ENCODE data around the gene MATN3.

The MATN3 gene

DNA sequence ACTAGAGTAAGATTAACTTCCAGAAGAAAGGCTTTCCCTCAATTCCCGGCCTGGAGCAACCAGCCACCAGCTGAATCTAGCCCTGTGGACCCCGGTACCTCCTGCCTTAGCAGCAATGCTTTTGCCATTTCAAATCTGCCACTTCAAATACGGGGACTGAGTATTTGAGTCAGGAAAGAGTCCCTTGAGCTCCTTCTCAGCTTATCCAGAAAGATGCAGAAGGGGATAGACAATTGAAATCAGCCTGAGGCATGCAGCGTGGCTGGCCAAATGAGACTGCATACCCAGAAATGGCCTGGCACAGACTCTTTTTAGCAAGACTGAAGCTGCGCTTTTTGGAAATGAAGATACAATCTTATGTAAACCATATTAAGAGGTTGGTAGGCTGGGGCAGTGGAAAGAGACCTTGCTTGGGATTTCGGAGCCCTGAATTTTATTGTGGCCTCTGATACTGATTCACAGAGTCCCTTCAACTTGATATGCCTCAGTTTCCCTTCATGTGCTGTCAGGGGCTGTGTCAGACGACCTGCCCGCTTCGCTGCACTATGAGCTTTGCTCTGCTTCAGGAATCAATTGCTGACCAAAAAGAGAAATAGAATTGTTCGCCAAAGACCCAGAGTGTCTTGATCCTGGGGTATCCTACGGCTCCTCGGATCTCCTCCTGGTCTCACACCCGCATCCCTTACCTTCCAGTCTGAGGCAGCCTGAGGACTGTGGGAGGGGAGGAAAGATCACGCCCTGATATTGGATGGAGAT lies 1.0 kb downstream of the MATN3 start:
- Histone ChIP-seq H3K9ac (no peak overlapping the region), H3K4me3 (no peak overlapping the region), H3K27ac (no peak overlapping the region), H3K4me2 (no peak overlapping the region), H3K27me3 (peaks cover 50% of the 10 kb centered on the region), H3K4me1 (peaks cover 15% of the 10 kb centered on the region), H4K20me1 (0 out of 2 replicates have a peak, but pooled peaks cover 12% of the 10 kb centered on the region), H3K36me3 (no peaks in the 10 kb centered on the region), H3K9me3 (peaks cover 19% of the 10 kb centered on the region)
- no peak for TF ChIP-seq Cebpa-rat (IDR thresholded peaks at IDR 0.05)

DNA sequence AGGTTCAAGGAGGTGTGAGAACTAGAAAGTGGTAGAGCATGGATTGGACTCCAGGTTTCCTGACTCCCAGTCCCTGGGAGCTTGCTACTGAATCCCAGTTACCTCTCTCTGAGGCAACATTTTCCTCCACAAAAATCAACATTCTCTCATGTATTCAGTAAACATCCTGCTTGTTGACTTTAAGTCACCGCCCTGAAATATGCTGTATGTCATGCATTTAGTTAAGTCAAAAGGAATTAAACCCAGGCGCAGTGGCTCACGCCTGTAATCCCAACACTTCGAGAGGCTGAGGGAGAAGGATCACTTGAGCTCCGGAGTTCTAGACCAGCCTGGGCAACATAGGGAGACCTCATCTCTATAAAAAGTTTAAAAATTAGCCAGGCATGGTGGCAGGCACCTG lies 3.8 kb downstream of the MATN3 start:
- no peak overlapping the region for H3K4me2 ChIP-seq
- no peak overlapping the region for H3K27ac ChIP-seq
- TF ChIP-seq Cebpa-rat (IDR thresholded peaks at IDR 0.05) = no peak
- 0 out of 2 replicates have a peak, but pooled peaks cover 12% of the 10 kb centered on the region for H4K20me1 ChIP-seq
- no peak overlapping the region for H3K9ac ChIP-seq
- H3K4me1 ChIP-seq = peaks cover 15% of the 10 kb centered on the region
- no peaks in the 10 kb centered on the region for H3K36me3 ChIP-seq
- peaks cover 37% of the 10 kb centered on the region for H3K27me3 ChIP-seq
- H3K9me3 ChIP-seq = peaks cover 6% of the 10 kb centered on the region
- H3K4me3 ChIP-seq = no peak overlapping the region

DNA sequence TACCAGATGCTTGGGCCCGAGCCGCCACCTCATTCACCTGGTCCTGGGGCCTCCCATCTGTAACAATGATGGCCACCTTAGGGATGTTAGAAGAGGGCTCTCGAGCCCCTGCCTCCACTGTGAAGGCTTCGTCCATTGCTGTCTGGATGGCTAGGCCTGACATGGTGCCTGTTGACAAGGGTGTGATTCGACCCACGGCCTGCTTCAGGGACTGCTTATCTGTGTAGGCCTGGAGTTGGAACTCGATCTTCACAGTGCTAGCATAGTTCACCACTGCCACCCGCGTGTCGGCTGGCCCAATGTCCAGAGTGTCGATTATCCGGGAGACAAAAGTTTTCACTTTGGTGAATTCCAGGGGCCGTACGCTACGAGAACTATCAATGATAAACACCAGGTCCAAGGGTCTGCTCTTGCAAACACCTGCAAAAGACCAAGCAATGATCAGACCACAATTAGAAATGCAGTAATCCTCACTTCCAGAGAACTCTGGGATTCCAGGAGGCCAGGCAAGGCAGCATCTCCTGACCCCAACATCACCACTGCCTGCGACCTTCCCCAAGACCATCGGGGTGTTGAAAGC lies 6.5 kb downstream of the MATN3 start:
- H3K27ac ChIP-seq = no peak overlapping the region
- no peak overlapping the region for H3K4me2 ChIP-seq
- no peak overlapping the region for H3K4me3 ChIP-seq
- no peaks in the 10 kb centered on the region for H4K20me1 ChIP-seq
- TF ChIP-seq Cebpa-rat (IDR thresholded peaks at IDR 0.05) = no peak
- no peak overlapping the region for H3K9ac ChIP-seq
- H3K9me3 ChIP-seq = no peaks in the 10 kb centered on the region
- no peaks in the 10 kb centered on the region for H3K36me3 ChIP-seq
- H3K27me3 ChIP-seq = peaks cover 10% of the 10 kb centered on the region
- H3K4me1 ChIP-seq = no peaks in the 10 kb centered on the region

DNA sequence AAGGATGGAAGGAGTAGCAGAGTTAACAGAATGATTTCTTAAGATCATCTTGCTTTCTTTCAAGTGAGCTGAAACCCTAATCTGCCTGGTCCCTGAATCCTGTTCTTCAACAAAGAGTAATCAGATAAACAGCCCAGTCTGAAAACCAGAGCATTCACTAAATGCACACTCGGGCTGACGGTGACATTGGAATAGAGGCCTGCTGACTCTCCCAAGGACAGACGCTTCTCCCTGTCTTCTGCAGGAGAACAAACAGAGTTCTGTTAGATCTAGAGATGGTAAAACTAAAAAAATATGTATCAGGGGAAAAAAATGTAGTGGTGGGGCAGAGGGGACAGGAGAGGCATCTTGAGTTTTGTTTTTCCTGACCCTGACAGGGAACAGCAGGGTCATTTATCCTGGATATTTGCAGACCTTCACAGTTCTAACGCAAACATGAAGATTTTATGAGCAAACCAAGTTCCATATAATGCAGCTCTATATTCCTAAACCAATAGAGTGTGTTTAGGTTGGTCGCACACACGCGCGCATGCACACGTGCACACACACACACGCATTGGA lies 7.3 kb downstream of the MATN3 start:
- Histone ChIP-seq H3K4me2 (no peak overlapping the region), H3K9me3 (no peaks in the 10 kb centered on the region), H3K27me3 (peaks cover 1% of the 10 kb centered on the region), H4K20me1 (no peaks in the 10 kb centered on the region), H3K36me3 (no peaks in the 10 kb centered on the region), H3K4me1 (no peaks in the 10 kb centered on the region), H3K27ac (no peak overlapping the region), H3K9ac (no peak overlapping the region), H3K4me3 (no peak overlapping the region)
- no peak for TF ChIP-seq Cebpa-rat (IDR thresholded peaks at IDR 0.05)

DNA sequence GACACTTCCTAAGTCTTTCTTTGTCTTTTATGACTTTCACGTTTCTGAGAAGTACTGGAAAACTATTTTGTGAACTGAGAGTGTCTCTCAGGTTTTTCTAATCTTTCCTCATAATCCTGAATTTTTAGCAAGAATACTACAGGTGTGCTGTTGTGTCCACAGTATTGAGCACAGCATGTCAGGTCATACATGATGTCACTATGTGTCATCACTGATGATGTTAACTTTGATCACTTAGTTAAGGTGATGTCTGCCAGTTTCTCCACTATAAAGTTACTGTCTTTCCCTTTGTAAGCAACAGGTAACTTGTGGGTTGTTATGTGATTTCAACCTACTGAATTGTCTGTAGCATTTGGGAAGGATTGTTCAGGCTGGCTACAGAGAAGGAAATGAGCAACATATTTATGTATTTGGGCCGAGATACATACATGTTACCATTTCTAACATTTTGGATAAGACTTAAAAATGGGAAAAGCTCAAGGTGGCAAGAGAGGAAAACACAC lies 11.1 kb downstream of the MATN3 start:
- Histone ChIP-seq H3K4me3 (no peak overlapping the region), H3K27ac (no peak overlapping the region), H3K9ac (no peak overlapping the region), H3K36me3 (no peaks in the 10 kb centered on the region), H3K4me1 (no peaks in the 10 kb centered on the region), H4K20me1 (no peaks in the 10 kb centered on the region), H3K9me3 (no peaks in the 10 kb centered on the region), H3K27me3 (no peaks in the 10 kb centered on the region), H3K4me2 (no peak overlapping the region)
- no peak for TF ChIP-seq Cebpa-rat (IDR thresholded peaks at IDR 0.05)

DNA sequence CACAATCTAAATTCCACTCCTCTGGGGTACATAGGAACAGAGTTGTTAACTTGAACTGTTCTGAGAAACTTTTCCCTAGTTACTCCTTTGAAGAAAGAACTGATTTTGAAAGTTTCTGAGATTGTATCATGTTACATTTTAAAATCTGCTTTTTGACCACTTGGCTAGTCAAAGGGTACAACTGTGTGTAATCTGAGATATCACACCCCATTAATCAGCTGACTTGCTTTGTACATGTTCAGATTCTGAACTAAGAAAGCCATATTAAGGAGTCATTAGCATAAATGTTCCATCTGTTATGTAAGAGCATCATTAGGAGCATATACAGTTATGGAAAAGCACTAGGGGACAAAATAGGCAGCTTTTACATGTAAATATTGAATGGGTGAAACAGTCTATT lies 18.7 kb downstream of the MATN3 start:
- peaks cover 16% of the 10 kb centered on the region for H3K9me3 ChIP-seq
- H3K4me2 ChIP-seq = no peak overlapping the region
- no peaks in the 10 kb centered on the region for H4K20me1 ChIP-seq
- H3K9ac ChIP-seq = no peak overlapping the region
- H3K27ac ChIP-seq = no peak overlapping the region
- TF ChIP-seq Cebpa-rat (IDR thresholded peaks at IDR 0.05) = no peak
- no peak overlapping the region for H3K4me3 ChIP-seq
- no peaks in the 10 kb centered on the region for H3K4me1 ChIP-seq
- no peaks in the 10 kb centered on the region for H3K36me3 ChIP-seq
- peaks cover 24% of the 10 kb centered on the region for H3K27me3 ChIP-seq

DNA sequence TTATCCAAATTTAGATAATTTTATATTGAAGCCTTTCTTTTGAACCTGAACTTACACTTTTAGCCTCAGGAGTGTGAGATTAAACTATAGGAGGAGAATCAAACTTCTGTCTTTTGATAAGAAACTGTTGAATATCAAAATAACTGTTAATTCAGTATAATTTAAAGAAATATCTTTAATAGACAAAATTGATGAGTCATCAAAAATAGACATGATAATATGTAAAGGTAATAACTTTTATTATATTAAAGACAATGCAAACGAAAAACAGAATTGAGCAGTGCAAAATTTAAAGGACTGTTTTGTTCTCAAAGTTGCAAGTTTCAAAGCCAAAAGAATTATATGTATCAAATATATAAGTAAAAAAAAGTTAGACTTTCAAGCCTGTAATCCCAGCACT lies 20.6 kb downstream of the MATN3 start:
- Histone ChIP-seq H3K9ac (no peak overlapping the region), H4K20me1 (no peaks in the 10 kb centered on the region), H3K36me3 (no peaks in the 10 kb centered on the region), H3K9me3 (peaks cover 16% of the 10 kb centered on the region), H3K4me2 (no peak overlapping the region), H3K27me3 (peaks cover 24% of the 10 kb centered on the region), H3K27ac (no peak overlapping the region), H3K4me1 (no peaks in the 10 kb centered on the region), H3K4me3 (no peak overlapping the region)
- no peak for TF ChIP-seq Cebpa-rat (IDR thresholded peaks at IDR 0.05)

DNA sequence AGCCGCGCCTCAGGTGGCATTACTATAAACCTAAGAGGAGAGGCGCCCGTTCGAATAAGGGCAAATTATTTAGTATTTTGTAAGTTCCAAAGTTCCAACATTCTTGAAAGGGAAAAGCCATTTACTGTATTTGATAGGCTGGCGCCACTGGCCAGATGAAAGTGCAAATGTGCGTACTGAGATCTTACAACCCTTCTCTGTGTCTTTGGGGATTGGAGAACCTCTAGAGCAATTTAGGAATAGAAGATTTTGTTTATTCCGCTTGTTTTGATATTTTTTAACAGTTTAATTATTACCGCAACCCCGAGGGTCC lies 22.1 kb downstream of the MATN3 start:
- Histone ChIP-seq H3K4me3 (peak overlapping the region; percentile 41), H3K4me1 (no peaks in the 10 kb centered on the region), H3K4me2 (no peak overlapping the region), H3K36me3 (no peaks in the 10 kb centered on the region), H3K9ac (no peak overlapping the region), H3K9me3 (peaks cover 16% of the 10 kb centered on the region), H3K27ac (no peak overlapping the region), H4K20me1 (no peaks in the 10 kb centered on the region), H3K27me3 (peaks cover 24% of the 10 kb centered on the region)
- TF ChIP-seq Cebpa-rat (IDR thresholded peaks at IDR 0.05) = no peak

DNA sequence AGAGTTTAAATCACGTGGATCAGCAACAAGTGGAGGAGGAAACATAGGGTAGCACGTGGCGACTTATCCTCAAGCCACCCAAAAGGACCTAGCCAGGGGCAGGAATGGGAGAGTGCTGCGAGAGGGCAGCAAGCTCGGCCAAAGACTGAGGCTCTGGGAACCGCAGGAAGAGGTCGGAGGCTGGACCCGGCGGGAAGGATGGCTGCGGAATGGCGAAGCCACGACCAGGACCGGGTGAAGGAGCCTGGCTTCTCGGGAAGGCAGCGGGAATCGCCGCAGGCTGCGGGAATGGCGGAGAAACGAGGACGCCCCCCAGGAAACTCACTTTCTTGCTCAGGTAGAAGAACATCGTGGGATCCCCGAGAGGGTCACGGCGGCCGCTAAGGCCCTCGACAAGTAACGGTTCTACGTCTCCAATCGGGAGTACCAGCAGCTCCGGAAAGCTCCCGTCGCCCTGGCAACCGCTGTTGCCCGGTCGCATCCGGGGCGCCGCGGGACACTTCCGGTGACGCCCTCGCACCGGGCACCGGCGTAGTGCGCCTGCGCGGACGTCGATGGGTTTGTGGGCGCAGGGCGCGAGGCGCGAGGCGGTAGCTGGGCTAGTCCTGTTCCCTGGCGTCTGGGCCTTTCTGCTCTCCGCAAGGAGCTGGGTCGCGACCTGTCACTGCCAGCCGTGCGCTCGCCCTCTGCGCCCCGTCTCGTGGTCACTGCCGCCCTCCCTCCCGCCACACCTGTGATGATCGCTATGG lies 22.6 kb downstream of the MATN3 start, which contains the start of gene WDR35:
WDR35 (minus strand) TSS at position 439 of the 749 bp plus-strand sequence; CDS start at position 349, 90 bp downstream.
- H3K27ac ChIP-seq = no peak within 1 kb of the TSS
- no peak for TF ChIP-seq Cebpa-rat (IDR thresholded peaks at IDR 0.05)
- no peaks in the 10 kb centered on the region for H3K36me3 ChIP-seq
- H3K4me1 ChIP-seq = no peaks in the 10 kb centered on the region
- peak within 1 kb of the TSS; percentile 8; the same call in 1 of the 2 replicates for H3K4me2 ChIP-seq
- H3K4me3 ChIP-seq = peak within 1 kb of the TSS; percentile 41
- no peaks in the 10 kb centered on the region for H4K20me1 ChIP-seq
- peaks cover 16% of the 10 kb centered on the region for H3K9me3 ChIP-seq
- H3K9ac ChIP-seq = no peak within 1 kb of the TSS
- peaks cover 24% of the 10 kb centered on the region for H3K27me3 ChIP-seq

DNA sequence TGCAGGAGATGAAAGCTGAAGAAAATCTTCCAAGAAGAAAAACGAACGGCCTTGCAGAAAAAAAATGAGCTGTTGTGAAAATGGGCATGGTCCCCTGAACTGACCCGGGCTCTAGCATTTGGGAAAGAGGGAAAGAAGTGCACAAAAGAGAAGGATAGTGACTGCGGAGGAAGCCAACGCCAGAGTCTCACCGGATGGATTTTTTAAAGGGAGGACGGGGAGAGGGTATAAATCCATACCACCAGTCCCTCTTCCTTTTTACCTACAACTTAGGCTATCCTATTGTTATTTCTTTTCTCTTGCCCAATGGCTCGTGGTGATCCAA lies 23.2 kb downstream of the MATN3 start:
- no peak overlapping the region for H3K9ac ChIP-seq

More for the DNA sequence above, 23.2 kb downstream of the MATN3 start:
- no peaks in the 10 kb centered on the region for H4K20me1 ChIP-seq
- no peak overlapping the region for H3K27ac ChIP-seq
- peaks cover 24% of the 10 kb centered on the region for H3K27me3 ChIP-seq
- H3K9me3 ChIP-seq = peaks cover 16% of the 10 kb centered on the region
- TF ChIP-seq Cebpa-rat (IDR thresholded peaks at IDR 0.05) = no peak
- H3K36me3 ChIP-seq = no peaks in the 10 kb centered on the region
- no peak overlapping the region for H3K4me3 ChIP-seq
- no peaks in the 10 kb centered on the region for H3K4me1 ChIP-seq
- H3K4me2 ChIP-seq = no peak overlapping the region

Measured in BLaER1 (cell line).